DND-41 (cell line): ENCODE results near the gene DLAT.

Source experiments
- ATAC-seq: fragments of 200-7000 bp; cut with Tn5 transposase; 3 replicates; pipeline ENCODE4 v1.9.1; 2021; ENCODE audit warnings: low read depth; ENCODE audit not compliant: insufficient read depth
- DNase-seq: peaks from one replicate; pipeline ENCODE4 v3.0.0-alpha.2; 2020
- H2AFZ ChIP-seq: 2 replicates; pipeline ENCODE4 v1.6.0; 2012; ENCODE audit warnings: low read depth, low read length
- H3K27ac ChIP-seq: 2 replicates; pipeline ENCODE4 v1.5.1; 2012; ENCODE audit warnings: low read length, inconsistent platforms
- H3K27me3 ChIP-seq: fragments of 200-600 bp; sonication (generic); 2 replicates; pipeline ENCODE4 v1.6.0; 2012; ENCODE audit warnings: low read length, mild to moderate bottlenecking, inconsistent platforms; ENCODE audit not compliant: insufficient read depth, poor library complexity
- H3K36me3 ChIP-seq: 2 replicates; pipeline ENCODE4 v1.5.1; 2012; ENCODE audit warnings: low read length, inconsistent platforms; ENCODE audit not compliant: insufficient read depth
- H3K4me1 ChIP-seq: 2 replicates; pipeline ENCODE4 v1.5.1; 2012; ENCODE audit warnings: mild to moderate bottlenecking, low read length; ENCODE audit not compliant: insufficient read depth
- H3K4me2 ChIP-seq: 2 replicates; pipeline ENCODE4 v1.6.0; 2012; ENCODE audit warnings: mild to moderate bottlenecking, moderate library complexity, low read length, inconsistent platforms; ENCODE audit not compliant: insufficient read depth
- H3K4me3 ChIP-seq, 2 experiments: fragments of 200-600 bp in 1 of 2; shearing (Covaris generic) in 1 of 2; 2 replicates each; pipeline ENCODE4 v1.5.1; 2012 to 2016; ENCODE audit warnings: inconsistent platforms in 2 of 2, low read length in 2 of 2, mild to moderate bottlenecking in 2 of 2, low read depth in 1 of 2, moderate library complexity in 1 of 2
- H3K79me2 ChIP-seq: 2 replicates; pipeline ENCODE4 v1.6.0; 2012; ENCODE audit warnings: low read length, inconsistent platforms; ENCODE audit not compliant: insufficient read depth
- H3K9ac ChIP-seq: 2 replicates; pipeline ENCODE4 v1.6.0; 2012; ENCODE audit warnings: low read depth, mild to moderate bottlenecking, inconsistent platforms, low read length, moderate library complexity
- H3K9me3 ChIP-seq: 2 replicates; pipeline ENCODE4 v1.5.1; 2012; ENCODE audit warnings: low read length, moderate library complexity, mild to moderate bottlenecking, inconsistent platforms; ENCODE audit not compliant: insufficient read depth, severe bottlenecking
- H4K20me1 ChIP-seq: 2 replicates; pipeline ENCODE4 v1.6.0; 2012; ENCODE audit warnings: low read length; ENCODE audit not compliant: insufficient read depth
- EZH2 ChIP-seq: IDR thresholded peaks from 3 replicates; pipeline ENCODE4 v1.6.1; 2012; ENCODE audit warnings: borderline replicate concordance, low read depth, mild to moderate bottlenecking, moderate library complexity, low read length, inconsistent platforms; ENCODE audit not compliant: severe bottlenecking
- TF ChIP-seq, protein P1 (sequence below): IDR thresholded peaks from 2 replicates; pipeline ENCODE4 v1.5.1; 2012; ENCODE audit warnings: borderline replicate concordance, low read length, moderate library complexity, mild to moderate bottlenecking; ENCODE audit not compliant: poor library complexity, severe bottlenecking; ENCODE audit errors: extremely low read depth

The DLAT gene

DNA sequence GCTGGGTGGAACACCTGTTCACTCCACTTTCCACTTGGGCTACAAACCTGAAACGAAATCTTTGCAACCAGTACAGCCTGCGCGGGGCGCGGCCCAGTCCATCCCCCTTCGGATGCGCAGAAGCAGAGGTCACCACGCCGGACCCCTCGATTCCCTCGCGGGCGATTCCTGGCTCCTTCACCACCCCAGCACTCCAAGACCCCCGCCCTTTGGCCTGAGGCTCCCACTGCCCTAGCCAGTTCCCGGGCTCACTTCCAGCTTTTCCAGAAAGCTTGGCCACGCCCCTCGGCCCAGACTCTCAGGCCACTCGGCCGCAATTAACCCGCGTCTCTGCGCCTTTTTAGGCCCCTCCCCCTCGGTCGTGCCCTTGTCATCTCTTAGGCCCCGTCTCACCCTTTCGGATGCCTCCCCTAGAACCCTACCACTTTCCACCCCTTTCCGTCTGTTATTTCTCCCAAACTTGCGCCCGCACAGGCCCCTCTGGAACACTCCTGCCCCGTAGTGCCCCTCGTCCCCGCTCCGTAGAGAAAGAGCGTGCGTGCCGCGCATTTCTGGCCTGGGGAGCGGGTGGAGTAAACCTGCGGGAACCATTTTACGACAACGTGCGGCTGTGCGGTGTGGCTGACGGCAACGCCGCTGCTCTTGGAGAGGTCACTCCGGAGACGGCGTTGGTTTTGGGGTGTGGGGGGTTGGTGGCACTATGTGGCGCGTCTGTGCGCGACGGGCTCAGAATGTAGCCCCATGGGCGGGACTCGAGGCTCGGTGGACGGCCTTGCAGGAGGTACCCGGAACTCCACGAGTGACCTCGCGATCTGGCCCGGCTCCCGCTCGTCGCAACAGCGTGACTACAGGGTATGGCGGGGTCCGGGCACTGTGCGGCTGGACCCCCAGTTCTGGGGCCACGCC is at the start of gene DLAT:
TSS of gene DLAT (plus strand) at position 636 of the 906 bp plus-strand sequence. CDS start at position 701, 65 bp downstream.
- Histone ChIP-seq H3K9ac (peak within 1 kb of the TSS; percentile 90), H3K4me2 (peak within 1 kb of the TSS; percentile 73), H3K4me3 (peak within 1 kb of the TSS; percentile 71 to 86), H4K20me1 (no peaks in the 10 kb centered on the region), H3K27me3 (no peaks in the 10 kb centered on the region), H3K9me3 (no peaks in the 10 kb centered on the region), H3K36me3 (peaks cover 21% of the 10 kb centered on the region), H2AFZ (peak within 1 kb of the TSS; percentile 85), H3K4me1 (peaks cover 22% of the 10 kb centered on the region), H3K79me2 (peaks cover 33% of the 10 kb centered on the region), H3K27ac (peak within 1 kb of the TSS; percentile 87)
- ATAC-seq (peak; percentile 84), DNase-seq (peak; percentile 88)
- TF ChIP-seq EZH2, result no peak
- TF ChIP-seq, protein P1, sequence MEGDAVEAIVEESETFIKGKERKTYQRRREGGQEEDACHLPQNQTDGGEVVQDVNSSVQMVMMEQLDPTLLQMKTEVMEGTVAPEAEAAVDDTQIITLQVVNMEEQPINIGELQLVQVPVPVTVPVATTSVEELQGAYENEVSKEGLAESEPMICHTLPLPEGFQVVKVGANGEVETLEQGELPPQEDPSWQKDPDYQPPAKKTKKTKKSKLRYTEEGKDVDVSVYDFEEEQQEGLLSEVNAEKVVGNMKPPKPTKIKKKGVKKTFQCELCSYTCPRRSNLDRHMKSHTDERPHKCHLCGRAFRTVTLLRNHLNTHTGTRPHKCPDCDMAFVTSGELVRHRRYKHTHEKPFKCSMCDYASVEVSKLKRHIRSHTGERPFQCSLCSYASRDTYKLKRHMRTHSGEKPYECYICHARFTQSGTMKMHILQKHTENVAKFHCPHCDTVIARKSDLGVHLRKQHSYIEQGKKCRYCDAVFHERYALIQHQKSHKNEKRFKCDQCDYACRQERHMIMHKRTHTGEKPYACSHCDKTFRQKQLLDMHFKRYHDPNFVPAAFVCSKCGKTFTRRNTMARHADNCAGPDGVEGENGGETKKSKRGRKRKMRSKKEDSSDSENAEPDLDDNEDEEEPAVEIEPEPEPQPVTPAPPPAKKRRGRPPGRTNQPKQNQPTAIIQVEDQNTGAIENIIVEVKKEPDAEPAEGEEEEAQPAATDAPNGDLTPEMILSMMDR, result no peak

DNA sequence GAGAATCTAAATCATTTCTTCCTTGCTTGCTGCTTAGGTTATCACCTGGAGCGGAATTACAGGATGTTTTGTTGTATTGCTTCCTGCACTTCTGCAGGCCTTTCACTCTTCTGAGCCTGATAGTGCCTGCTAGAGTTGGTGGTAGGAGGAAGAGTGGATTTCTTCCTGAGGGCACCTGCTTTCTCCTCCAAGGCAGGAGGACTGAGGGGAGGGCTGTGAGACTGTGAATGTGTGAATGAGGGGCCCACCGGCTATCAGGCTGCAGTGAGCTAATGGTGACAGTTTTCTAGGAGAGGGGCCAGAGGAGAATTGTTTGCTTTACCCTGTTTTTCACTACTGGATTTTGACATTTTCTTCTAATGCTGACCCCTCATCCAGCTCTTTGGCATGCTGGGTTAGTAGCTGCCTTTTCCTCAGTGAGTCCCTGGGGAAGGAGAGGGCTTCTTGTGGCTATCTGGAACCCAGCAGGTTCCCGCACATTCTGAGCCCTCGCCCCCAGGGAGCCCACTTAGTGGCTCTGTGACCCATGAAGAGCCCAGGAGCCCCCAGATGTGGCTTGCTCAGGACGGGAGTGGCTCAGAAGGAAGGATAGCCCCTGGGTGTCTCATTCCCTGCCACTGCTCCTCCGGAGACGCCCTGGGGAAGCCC is 49.0 kb upstream of the DLAT start:
- TF ChIP-seq, protein P1, result no peak
- TF ChIP-seq EZH2, result no peak
- Histone ChIP-seq H2AFZ (no peak overlapping the region), H3K27me3 (no peaks in the 10 kb centered on the region), H3K36me3 (no peaks in the 10 kb centered on the region), H3K79me2 (no peaks in the 10 kb centered on the region), H3K9ac (no peak overlapping the region), H3K4me1 (no peaks in the 10 kb centered on the region), H3K9me3 (no peaks in the 10 kb centered on the region), H4K20me1 (no peaks in the 10 kb centered on the region), H3K4me2 (no peak overlapping the region), H3K27ac (no peak overlapping the region), H3K4me3 (no peak overlapping the region)
- DNase-seq, result no peak
- no peak for ATAC-seq

DNA sequence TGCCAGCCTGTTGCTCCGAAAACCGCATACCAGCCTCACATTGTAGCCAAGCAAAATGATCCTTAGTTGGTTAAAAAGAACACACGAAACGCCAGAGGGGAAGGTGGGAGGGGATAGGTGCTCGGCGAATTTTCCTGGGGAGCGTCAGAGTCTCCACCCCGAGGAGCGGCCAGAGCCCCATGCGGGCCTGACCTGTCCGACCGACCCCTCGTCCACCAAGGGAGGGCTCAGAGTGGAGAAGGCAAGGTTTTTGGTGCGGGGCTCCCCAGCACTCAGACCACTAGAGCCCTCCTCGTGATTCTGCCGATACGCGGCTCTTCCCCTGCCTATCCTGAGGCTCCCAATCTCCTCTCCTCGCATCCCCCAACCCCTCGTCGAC is 48.5 kb upstream of the DLAT start:
- TF ChIP-seq EZH2, result no peak
- TF ChIP-seq, protein P1, result no peak
- no peaks in the 10 kb centered on the region for H3K4me1 ChIP-seq
- H4K20me1 ChIP-seq, result no peaks in the 10 kb centered on the region
- no peak overlapping the region for H3K4me3 ChIP-seq
- no peak overlapping the region for H2AFZ ChIP-seq
- H3K9ac ChIP-seq, result no peak overlapping the region
- H3K27ac ChIP-seq, result no peak overlapping the region
- no peaks in the 10 kb centered on the region for H3K36me3 ChIP-seq
- DNase-seq (no peak), ATAC-seq (no peak)
- no peak overlapping the region for H3K4me2 ChIP-seq
- H3K9me3 ChIP-seq, result no peaks in the 10 kb centered on the region
- H3K79me2 ChIP-seq, result no peaks in the 10 kb centered on the region
- no peaks in the 10 kb centered on the region for H3K27me3 ChIP-seq
